ENCODE measurements around the gene C11orf68.
A peak's percentile ranks its signal among the peaks of the same experiment; 100 is the strongest.

- TF ChIP-seq TAF1 (IDR thresholded peaks at IDR 0.05; ENCODE audit: borderline replicate concordance, insufficient read depth, low read length) (peak; percentile 25; the same call in 1 of the 2 replicates), POLR2AphosphoS5 (IDR thresholded peaks at IDR 0.05; ENCODE audit: low read depth, low read length) (no peak), SIN3A (IDR thresholded peaks at IDR 0.05; ENCODE audit: borderline replicate concordance, insufficient read depth, low read length) (no peak), FOXP2 (optimal IDR thresholded peaks at IDR 0.05; ENCODE audit: borderline replicate concordance, extremely low read depth, extremely low read length, insufficient read depth) (no peak)
- TF ChIP-seq, protein P1, sequence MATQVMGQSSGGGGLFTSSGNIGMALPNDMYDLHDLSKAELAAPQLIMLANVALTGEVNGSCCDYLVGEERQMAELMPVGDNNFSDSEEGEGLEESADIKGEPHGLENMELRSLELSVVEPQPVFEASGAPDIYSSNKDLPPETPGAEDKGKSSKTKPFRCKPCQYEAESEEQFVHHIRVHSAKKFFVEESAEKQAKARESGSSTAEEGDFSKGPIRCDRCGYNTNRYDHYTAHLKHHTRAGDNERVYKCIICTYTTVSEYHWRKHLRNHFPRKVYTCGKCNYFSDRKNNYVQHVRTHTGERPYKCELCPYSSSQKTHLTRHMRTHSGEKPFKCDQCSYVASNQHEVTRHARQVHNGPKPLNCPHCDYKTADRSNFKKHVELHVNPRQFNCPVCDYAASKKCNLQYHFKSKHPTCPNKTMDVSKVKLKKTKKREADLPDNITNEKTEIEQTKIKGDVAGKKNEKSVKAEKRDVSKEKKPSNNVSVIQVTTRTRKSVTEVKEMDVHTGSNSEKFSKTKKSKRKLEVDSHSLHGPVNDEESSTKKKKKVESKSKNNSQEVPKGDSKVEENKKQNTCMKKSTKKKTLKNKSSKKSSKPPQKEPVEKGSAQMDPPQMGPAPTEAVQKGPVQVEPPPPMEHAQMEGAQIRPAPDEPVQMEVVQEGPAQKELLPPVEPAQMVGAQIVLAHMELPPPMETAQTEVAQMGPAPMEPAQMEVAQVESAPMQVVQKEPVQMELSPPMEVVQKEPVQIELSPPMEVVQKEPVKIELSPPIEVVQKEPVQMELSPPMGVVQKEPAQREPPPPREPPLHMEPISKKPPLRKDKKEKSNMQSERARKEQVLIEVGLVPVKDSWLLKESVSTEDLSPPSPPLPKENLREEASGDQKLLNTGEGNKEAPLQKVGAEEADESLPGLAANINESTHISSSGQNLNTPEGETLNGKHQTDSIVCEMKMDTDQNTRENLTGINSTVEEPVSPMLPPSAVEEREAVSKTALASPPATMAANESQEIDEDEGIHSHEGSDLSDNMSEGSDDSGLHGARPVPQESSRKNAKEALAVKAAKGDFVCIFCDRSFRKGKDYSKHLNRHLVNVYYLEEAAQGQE (IDR thresholded peaks at IDR 0.05; ENCODE audit: insufficient read depth in 1 of 2, low read depth in 2 of 2, low read length in 2 of 2) = no peak
Observed at GRCh38 chr11:65915101-65915820, 3.6 kb downstream of the C11orf68 start.

Data from PFSK-1 (cell line).